GM18508 (cell line): Measurements from ENCODE around the gene LINS1.
A peak's percentile ranks its signal among the peaks of the same experiment; 100 is the strongest.

Source experiments
- ATAC-seq: cut with Tn5 transposase; IDR thresholded peaks from one replicate; pipeline ENCODE4 v1.9.1; 2021; ENCODE audit warnings: moderate number of reproducible peaks; ENCODE audit not compliant: insufficient read depth, unreplicated experiment

LINS1 gene, protein sequence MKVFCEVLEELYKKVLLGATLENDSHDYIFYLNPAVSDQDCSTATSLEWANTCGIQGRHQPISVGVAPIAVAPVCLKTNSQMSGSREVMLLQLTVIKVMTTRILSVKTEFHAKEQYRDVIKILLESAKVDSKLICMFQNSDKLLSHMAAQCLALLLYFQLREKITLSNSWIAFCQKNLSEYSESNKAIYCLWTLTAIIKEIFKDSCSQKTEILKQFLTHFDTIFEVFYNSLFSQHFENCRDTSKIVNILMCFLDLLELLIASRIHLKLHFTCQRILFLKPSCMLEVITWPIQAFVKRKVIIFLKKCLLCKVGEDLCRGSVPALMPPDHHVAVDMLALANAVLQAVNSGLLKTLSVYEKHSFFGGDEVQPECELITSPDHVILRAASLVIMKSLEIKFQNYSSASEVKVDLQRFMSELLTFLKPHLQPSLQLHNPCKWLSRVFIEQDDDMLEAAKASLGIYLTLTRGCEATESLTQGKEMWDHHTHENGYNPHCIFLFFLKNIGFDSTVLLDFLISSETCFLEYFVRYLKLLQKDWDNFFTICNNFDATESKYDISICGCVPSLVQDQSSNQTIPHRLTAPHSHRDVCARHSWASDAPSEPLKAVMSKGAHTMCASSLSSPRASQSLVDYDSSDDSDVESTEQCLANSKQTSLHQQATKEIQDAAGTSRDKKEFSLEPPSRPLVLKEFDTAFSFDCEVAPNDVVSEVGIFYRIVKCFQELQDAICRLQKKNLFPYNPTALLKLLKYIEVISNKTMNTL

GRCh38 chr15:100602064-100602822, at the start of gene LINS1, which contains the start of gene ASB7:
Gene LINS1, minus strand, starts transcription at chr15:100602184. Its CDS starts 21,342 bp downstream, at chr15:100580842.
Gene ASB7, plus strand, starts transcription at chr15:100602589. Its CDS starts 9,628 bp downstream, at chr15:100612217.
- peak; percentile 80 for ATAC-seq

DNA sequence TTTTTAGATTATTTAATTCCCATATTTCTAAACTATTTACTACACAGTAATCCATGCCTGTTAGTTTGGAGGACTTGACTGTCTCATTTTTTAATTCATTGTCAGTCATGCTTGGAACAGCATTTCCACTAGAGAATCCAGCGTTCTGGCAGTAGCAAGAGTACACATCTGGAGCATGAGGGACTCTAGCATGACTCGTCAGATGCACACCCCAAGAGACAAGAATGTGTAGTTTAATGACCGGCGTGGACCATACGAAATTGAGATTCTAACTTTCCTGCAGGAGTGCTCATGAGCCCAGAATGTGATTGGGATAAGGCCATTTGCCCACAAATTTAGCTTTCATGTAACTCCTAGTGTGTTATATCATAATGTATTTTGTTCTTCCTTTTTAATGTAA, 49.3 kb upstream of the LINS1 start:
- no peak for ATAC-seq

DNA sequence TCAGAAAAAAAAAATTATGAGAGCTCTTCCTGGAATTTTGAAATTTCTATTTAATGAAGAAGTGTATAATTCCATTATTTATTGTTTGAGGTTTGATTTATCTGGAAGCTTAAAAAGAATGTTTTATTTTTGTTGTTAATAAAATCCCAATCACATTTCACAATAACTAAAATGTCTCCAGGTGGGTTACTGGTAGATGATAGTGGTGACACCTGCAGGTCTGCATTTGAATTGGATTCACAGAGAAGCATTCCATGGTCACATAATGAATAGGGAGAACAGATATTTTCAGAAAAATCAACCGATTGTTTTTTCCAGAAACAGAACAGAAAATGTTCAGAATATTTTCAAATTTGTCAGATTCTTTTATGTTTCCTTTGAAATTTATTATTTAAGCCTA, 48.7 kb upstream of the LINS1 start:
- no peak for ATAC-seq

DNA sequence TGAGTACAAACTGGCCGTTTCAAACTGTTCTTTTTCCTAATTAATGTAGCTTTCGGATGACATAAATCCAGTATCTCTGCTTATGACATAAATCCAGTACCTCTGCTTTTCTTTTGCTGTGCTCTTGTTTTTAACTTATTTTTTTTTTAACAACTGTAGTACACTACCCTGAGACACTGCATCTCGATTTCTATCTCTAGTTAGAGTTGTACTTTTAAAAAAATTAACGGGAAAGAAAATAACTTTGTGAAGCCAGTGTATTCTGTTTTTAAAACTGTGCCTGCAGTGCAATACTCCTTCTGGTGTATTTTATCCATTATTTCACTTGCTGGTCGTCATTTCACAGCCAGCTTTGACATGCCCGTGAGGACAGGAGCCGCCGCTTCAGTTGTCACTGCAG, 47.0 kb upstream of the LINS1 start:
- ATAC-seq: no peak

DNA sequence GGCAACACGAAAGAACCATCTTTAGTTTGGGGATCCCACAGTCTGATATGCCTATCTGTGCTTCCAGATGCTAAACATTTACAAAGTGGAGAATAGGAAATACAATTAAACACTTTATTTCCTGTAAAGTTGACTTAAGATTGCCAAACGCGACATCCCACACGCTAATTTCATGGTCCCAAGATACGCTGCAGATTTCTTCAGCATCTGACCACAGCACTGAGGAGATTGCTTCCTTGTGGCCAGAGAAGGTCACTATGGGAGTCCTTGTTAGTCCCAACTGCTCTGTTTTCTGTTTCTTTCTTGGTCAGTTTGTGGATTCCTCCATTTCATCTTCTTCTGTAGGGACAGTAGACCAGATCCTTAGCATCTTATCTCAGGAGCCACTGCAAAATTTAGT, 43.7 kb upstream of the LINS1 start:
- no peak for ATAC-seq

- no peak for ATAC-seq
Observed at GRCh38 chr15:100642950-100643338, 41.0 kb upstream of the LINS1 start.

GRCh38 chr15:100642213-100642949, 40.4 kb upstream of the LINS1 start:
- ATAC-seq: no peak

DNA sequence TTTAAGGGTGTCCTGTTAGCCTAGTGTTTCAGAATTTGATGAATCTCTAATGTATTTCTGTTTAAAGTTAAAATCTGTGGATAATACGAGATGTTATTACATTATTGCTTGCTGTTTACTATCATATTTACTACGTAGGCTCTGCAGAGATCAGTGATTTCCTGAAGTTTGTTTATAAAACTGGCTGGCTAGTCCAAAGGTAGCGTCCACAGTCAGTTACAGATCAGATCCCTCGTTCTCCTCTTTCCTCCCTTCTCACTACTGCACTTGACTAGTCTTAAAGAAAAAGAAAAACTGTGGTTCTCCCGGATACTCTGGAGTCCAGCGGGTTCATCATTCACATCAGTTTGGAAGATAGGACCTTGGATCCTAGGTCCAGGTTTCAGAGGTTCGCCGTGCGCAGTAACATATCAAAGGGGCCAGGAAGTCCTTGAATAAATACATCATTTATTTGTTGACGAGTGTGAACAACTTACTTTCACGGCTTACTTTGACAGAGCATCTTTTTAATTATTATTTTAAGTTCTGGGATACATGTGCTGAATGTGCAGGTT, 36.3 kb upstream of the LINS1 start:
- no peak for ATAC-seq

DNA sequence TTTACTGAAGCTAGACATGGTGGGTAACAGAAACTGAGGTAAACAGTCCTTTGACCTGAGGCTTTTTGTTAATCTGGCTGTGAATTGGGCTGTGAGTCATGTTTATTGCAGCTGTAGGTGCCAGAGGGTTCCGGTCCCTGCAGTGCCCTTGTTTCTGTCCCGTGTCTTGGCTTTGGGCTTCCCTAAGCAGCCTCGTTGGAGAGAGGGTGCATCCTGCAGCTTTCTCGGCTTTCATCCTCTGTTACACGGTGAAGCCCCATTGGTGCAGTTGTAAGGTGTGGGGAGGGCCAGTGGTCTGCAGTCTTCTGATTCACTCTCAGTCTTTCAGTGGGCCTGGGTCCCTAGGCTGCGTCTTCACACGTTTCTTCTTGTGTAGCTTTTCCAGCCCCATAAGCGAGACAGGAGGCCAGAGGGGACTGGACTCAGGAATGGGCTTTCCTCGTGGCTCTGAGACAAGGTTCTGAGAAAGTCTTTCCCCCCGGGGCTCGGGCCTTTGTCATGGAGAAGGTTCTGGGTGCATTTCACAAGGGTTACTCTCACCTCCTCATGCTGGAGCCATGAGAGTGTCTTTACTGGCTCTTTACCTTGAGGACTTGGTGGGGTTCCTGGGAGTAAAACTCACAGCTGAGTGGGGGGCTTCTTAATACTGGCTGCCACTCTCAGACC, 33.6 kb upstream of the LINS1 start:
- no peak for ATAC-seq

DNA sequence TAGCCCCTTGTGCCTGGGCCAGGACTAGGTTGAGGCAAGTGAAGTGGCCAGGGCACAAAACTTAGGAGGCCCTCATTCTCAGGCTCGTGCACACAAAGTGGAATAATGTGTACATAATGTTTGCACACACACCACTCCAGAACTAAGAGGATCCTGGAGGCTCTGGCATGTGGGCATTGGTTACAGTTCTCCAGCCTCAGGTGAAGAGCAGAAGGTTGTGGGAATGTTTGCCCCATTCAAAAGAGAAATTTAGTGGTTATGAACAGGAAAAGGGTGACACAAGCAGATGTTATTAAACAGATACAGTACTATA, 31.7 kb upstream of the LINS1 start:
- no peak for ATAC-seq

DNA sequence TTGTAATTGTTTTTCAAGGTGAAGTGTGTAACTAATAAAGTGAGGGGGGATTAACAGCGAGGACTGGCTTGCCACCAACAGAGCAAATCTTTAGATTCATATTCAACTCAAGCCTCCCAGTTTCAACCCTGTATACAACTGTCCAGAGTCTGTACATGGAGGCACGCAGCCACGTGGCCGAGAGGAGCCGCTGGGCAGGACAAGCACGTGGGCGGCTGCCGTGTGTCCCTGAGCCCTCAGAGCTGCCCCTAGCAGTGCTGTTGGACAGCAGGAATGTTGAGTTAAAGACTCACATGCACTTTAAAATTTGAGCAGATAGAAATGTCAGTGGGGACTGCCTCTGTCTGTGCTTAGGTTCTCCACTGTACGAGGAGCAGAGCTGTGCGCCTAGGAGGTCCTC, 29.8 kb upstream of the LINS1 start:
- ATAC-seq: no peak

- ATAC-seq: no peak
Observed at GRCh38 chr15:100628746-100629145, 26.8 kb upstream of the LINS1 start.

GRCh38 chr15:100627789-100628395, 25.9 kb upstream of the LINS1 start:
- no peak for ATAC-seq

DNA sequence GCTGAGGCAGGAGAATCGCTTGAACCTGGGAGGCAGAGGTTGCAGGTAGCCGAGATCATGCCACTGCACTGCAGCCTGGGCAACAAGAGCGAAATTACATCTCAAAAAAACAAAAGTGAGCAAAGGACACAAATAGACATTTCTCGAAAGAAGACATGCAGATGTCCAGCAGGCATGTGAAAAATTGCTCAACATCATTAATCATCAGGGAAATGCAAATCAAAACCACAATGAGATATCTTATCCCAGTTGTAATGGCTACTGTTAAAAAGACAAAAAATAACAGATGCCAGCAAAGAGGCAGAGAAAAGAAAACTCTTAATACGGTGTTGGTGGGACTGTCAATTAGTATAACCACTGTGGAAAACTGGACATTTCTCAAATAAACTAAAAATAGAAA, 21.3 kb upstream of the LINS1 start:
- ATAC-seq: no peak

DNA sequence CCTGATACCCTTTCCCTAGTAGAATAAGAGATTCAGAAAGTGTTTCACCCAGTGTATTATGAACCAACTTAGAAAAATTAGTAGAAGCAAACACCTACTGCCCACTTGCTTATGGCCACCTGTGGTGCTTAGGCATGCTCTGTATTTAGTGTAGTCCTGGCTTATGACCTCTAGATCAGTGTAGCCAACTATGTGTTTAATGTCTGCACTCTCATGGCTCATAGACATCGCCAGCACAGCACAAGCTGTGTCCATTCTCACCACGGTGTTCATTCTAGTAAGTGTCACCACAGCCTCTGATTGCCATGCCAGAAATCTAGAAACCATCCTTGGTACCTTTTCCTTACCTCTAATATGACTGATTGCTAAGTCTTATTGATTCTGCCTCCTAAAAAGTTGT, 14.7 kb upstream of the LINS1 start:
- no peak for ATAC-seq

DNA sequence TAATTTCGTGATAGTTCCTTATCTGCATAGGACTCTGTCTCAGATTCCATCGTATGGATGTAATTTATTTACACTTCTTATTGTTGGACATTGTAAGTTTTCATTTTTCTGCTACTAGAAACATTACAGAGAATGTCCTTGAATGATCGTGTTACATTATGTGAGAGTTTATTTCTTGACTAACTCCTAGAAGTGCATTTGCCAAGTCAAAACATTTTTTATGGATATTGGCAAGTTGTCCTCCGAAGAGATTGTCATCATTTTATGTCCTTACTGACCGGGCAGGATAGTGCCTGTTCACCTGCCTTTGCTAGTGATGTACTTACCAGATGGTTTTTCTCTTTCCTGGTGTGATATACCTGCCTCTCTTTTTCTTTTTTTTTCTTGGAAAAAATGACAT, 13.8 kb upstream of the LINS1 start:
- no peak for ATAC-seq

DNA sequence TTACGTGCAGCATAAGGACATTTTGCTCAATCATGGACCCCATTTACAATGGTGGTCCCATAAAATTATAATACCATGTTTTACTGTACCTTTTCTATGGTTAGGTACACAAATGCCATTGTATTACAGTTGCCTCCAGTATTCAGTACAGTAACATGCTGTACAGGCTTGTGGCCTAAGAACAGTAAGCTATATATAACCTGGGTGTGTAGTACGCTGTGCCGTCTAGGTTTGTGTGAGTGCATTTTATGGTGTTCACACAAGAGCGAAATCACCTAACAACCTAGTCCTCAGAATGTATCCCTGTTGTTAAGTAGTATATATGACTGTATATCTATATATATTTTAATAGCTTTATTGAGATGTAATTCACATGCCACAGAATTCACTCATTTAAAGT, 12.9 kb upstream of the LINS1 start:
- no peak for ATAC-seq

- ATAC-seq: no peak
Observed at GRCh38 chr15:100614336-100614735, 12.4 kb upstream of the LINS1 start.

DNA sequence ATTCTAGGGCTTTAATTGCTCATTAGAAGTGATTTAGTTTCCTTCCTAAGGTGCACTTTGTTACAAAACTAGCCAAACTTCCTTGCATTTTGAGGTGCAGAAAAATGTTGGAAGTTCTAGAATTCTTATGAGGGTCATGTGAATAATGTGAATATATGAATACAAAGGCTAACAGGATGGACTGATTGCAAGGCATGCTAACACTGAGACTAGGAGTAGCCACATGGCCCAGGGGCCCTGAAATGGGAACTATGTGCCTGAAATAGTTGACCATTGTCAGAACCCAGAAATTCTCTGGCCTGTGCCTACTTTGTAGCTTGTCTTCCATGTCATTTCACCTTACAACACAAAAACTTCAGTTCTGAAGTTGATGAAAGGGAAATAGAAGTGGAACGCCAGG, 11.2 kb upstream of the LINS1 start:
- no peak for ATAC-seq
